AG08396 (cell line): Measurements from ENCODE around the gene OR8D1.

Experiments
- DNase-seq: peaks from one replicate; pipeline ENCODE4 v3.0.0; 2012; ENCODE audit warnings: low spot score, mixed read lengths

Gene OR8D1

DNA sequence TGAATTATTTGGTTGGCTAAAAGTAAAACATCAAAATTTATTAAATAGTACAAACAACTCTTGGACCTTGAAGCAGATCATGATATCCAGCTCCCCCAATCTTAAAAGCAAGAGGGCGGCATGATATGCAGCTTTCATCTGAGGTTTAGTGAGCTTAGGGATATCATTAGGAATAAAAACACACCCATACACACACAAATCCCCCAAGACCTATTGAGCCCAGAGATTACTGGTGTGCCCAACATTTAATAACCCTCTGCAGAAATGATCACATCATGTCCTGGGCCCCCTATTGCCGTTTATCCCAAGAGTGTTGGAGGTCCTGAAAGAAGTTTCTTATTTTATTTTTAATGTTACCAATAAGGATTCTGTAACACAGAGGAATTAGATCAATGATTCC, at the start of gene OR8D1:
TSS of gene OR8D1 (minus strand) at position 101 of the 400 bp plus-strand sequence. CDS start 3,183 bp downstream, outside the sequence.
- no peak for DNase-seq

DNA sequence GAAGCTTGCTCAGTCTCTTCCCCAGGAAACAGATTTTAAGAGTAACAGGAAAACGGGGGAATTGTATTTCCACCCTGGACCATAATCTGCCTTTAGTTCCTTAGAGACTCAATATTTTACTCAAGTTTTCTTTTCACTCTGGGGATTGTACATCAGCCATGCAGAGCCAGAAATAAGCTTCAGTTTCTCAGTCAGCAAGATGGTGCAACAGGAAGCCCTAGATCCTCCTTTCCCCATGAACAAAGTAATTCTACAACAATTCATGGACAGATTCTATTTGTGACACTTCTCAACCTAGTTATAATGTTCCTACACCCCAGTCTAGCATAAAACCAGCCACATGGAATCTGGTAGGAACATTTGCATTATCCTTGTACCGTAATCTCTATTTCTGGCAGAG, 45.8 kb upstream of the OR8D1 start:
- DNase-seq: no peak

DNA sequence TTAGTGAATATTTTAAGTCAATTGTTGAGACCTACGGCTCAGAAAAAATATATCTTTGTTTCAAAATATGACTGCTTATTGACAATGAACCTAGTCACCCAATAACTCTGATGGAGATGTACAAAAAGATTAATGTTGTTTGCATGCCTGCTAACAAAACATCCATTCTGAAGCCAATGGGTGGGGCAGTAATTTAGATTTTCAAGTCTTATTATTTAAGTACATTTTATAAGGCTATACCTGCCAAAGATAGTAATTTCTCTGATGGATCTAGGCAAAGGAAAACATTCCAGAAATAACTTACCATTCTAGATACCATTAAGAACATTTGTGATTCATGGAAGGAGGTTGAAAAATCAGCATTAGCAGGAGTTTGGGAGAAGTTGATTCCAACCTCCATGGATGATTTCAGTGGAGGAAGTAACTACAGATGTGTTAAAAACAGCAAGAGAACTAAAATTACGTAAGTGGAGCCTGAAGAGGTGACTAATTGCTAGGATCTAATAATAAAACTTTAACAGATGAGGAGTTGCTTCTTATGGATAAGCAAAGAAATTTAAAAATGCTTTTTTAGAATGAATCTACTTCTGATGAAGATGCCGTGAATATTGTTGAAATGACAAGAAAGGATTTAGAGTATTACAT, 32.7 kb upstream of the OR8D1 start:
- no peak for DNase-seq

DNA sequence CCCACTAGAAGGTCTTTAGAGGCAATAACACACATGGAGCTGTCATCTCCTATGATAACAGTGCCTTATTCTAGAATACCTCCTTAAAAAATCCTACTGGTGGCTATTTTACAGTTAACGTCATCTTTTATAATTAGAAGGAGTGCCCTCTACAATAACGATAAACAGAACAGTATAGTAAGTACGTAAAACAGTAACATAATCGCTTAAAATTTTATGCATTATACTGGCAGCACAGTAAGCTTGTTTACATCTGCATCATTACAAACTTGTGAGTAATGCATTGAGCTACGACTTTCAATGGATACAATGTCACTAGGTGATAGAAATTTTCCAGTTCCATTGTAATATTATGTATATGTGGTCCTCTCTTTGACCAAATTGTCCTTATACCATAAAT, 30.6 kb upstream of the OR8D1 start:
- no peak for DNase-seq

DNA sequence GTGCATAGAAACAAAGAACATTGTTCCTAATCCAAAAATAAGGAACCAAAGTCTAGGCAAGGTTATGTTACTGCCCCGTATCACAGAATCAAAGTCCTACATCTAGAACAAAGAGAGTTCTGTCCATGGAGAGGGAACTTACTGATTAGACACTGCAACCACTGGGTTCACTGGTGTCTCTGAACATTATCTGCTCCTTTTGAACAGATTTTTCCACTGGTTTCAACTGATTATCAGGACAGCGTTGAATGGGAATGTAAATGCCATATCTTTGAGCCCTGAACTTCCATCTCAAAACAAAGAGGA, 26.3 kb upstream of the OR8D1 start:
- DNase-seq: no peak

DNA sequence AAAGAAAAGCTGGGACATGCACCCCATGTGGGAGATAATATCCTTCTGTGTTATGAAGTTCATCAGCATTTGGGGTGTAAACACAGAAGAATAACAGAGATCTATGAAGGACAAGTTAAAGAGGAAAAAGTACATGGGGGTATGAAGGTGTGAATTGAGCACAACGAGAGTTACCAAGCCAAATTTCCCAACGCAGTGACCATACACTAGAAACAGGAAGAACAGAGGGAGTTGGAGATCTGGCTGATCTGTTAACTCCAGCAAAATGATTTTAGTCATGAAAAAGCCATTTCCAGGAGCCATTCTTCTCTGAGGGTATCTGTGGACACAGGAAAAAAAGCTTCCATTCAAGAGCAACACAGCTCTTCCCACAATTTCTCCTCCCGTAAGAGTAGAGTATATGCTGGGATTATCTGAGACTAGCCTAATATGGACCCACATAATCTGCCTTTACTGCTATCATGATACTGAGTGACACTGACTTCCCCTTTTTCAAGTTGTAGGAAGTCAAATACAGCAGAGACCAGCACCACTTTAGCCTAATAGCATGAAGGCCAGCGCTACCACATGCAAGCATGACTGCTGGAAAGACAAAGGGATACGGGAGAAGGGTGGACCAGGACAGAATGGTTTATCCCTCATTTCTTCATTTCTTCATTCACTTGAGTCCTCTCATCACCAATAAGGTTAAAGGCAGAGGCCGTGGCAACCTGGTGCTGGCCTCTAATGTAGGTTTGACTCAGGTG, 25.8 kb upstream of the OR8D1 start:
- DNase-seq: no peak

DNA sequence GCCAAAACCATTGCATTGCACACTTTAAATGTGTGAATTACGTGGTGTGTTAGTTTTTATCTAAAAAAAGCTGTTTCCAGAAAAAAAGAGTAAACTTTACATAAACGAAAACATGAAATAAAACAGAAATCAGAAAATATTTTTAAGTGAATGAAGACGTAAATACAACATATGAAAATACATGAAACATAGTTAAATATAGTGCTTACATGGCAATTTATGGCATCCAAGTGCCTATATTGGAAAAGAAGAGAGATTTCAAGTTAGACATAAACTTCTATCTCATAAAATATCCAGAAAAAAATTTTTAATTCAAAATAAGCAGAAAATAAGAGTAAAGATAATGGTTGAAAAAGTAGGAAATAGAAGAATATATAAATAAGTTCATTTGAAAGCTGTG, 18.1 kb upstream of the OR8D1 start:
- DNase-seq: no peak

DNA sequence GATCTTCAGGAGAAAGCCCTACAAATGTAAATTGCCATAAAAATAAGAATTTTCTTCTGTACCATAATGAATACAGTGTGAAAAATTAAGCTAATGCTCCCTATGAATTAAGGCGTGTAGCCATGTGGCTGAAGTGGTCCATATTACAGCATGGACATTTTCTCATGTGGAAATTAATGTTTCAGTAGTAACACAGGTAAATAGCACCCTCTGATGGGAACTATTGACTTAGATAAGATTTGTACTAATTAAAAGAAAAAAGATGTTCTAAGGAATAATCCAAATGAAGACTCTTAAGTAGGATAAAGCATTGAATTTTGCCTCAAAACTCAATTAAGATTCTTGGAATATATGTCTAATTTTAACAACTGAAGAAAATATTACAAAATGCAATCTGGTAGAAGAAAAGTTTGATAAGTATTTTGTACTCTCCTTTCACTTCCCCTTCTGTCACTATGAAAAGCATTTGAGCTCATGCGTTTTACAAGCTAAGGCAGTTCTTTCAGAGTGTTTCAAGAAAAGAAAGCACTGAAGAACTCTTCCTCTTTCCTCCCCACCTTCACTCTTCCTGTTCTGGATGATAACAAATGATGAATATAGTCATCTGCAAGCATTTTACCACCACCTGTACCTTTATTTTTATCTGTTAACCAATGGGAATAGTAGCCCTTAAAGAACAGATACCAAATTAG, 16.2 kb upstream of the OR8D1 start:
- peak; percentile 5 for DNase-seq

DNA sequence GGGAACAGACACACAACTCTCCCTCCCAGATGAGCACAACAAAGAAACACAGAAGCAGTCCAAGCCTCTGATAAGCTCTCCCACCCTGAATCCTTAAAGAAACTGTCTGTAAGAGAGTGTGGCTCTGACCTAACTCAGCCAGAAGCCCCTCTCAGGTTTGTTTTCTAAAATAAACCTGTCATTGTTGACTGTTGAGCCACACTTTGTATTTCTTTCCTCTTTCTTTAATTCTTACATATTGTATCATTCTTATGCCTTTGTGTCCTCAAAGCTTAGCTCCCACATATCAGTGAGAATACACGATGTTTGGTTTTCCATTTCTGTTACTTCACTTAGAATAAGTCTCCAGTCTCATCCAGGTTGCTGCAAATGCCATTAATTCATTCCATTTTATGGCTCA, 14.0 kb upstream of the OR8D1 start:
- DNase-seq: no peak

DNA sequence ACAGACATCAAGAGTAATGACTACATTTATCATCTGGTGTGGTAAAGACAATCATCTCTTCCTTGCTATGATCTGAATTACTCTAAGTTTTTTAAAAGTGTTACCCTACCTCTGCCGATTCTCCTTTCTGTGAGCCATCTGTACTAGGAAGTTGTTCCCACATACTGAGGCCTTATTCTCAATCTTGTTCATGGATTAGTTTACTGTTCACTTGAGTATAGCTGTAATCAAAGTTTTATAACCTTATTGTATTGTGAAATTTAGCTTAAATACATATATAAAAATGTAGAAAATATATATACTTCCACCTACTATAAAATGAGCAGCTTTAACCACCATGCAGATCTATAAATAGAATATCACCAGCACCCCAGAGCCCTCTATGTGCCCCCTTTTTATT, 8.6 kb upstream of the OR8D1 start:
- DNase-seq: no peak

DNA sequence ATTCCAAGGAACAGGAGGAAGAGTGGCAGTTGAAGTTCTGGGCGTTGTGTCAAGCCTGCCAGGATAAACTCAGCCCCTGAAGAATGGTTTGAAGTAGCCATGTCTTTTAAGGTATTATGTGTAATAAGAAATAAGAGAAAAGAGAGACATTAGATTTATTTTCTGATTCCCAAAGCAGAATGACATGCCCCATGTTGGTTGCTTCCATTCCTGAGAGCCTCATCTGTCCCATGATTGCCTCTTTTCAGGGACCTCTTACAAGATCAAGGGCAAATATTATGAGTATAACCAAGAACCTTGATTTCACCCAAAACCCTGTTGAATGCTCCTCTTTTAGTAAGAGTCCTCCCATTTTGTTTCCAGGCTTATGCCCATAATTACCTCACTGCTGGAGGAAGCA, 6.3 kb upstream of the OR8D1 start, which contains the start of gene OR8D2:
TSS of gene OR8D2 (minus strand) at position 101 of the 400 bp plus-strand sequence. CDS start at position 101, 0 bp downstream.
- DNase-seq: no peak

DNA sequence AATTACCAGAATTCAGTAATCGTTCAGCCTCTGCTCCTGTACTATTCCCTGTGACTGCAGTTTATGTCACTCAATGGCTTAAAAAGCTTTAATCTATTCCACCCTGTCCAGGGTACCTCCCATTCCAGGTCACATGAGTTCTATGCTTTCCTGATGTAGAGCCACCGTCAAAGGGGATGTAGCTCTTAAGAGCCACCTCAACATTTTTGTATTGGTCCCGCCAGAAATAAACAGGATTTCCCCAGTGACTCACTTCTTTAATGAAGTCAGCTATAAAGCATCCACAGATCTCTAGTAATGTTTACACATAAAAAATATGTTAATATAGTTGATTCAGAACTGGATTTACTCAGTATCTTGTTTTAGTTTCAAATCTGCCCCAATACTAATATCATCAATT, 1.3 kb upstream of the OR8D1 start:
- peak; percentile 32 for DNase-seq

DNA sequence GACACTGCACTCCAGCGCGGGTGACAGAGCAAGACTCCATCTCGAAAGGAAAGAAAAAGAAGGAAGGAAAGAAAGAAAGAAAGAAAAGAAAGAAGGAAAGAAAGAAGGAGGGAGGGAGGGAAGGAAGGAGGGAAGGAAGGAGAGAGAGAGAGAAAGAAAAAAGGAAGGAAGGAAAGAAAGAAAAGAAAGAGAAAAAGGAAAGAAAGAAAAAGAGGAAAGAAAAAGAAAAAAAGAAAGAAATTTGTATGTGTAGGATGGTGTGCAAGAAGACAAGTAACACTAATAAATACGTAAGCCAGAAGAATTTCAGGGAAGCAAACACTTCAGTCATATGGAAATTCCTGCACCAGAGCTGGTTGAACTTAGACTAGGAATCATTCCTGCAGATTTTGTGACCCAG, 618 bp downstream of the OR8D1 start:
- no peak for DNase-seq

DNA sequence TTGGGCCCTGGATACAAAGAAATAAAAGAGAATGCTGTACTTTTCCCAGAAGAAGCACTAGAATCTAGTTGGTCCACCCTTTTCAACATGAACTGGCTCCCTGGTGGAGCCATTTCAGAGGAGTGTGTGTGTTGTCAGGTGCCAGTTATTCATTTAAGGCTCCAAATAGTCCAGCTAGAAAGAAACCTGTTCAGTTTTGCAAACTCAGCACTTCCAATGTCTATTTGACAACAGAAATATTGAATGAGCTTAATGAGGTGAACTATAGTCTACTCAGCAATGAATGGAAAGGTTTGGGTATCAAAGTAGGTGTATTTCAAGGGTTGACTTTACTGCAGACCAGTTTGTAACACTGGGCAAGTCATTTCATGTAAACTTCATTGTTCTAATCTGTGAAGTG, 2.1 kb downstream of the OR8D1 start:
- DNase-seq: no peak

DNA sequence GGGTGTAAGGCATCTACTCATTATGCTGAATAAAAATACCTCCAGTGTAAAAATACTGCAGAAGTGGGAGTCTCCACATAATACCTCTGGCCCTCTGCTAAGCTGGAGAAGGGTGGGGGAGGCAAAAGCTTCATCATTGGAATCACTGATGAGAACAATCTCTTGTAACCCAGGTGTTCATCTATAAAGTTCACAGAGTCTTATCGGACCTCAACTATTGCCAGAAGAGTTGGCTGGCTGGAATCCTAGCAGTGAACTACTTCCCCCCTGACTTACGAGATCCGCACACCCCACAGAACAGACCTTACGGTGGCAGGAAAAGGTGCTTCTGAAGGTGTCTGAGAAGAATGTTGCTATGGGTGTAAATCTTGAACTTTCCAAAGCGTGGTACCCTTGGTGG, 2.5 kb downstream of the OR8D1 start:
- no peak for DNase-seq

DNA sequence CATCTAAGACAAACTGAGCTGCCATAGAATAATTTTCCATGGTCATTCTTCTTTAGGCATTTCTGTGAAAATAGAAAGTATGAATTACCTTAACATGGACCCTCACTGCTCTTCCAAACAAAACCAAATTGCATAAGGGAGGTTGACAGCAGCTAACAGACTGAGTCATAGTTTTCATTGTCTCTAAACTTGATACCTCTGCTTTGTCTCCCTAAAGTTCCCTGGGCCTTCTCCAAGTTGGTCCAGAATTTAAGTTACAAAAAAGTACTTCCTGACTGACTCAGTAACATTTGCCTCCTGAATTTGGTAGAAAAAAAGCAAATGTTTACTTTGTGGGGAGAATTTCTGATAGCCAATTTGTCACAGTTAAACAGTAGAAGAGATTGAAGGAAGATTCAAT, 3.0 kb downstream of the OR8D1 start:
- no peak for DNase-seq

DNA sequence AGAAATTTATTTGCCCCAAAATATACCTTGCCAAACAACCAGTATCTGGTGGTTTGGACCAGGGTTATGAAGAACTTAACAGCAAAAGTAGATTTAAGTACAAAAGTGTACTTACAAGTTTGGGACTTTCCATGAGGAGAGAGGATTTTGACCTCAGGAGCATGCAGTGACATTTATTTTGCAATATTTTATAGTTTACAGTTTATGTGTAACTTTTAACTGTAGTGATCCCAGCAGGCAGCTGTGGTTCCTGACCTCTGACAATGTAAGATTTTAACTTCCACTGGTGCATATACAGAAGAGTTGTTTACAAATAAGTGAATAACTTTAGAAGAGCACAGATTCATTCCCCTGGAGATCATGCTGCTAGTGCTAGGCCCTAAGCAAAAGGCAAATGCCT, 6.7 kb downstream of the OR8D1 start:
- no peak for DNase-seq

DNA sequence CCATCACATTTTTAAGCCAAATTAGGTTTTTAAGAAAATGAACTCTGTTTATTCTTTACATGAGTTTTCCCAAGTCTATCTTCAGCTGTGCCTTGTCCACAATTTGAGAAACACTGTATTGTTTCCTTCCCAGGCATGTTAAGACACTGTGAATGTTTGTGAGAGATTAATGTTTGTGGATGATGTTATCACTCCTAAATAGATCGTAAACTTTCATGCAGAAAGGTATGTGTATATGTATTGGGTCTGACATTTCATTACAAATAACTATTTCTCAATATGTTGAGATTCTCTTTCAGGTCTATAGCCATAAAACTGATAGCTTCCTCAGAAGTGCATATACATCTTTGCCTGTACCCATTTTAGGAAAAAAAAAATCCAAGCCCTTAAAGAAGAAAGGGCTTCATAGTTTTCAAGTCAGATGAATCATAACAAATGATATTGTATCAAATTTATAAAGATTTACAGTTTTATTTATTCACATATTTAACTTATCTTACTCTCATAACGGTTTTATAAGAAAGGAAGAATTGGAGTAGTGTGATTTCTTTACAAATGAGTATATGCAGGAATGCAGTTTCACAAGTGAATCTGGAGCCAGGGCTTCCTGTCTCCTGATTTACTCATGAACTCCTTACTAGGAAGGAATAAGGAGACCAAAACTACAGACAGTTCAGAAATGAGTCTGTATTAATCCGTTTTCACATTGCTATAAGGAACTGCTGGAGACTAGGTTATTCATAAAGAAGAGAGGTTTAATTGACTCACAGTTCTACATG, 11.2 kb downstream of the OR8D1 start:
- DNase-seq: no peak

DNA sequence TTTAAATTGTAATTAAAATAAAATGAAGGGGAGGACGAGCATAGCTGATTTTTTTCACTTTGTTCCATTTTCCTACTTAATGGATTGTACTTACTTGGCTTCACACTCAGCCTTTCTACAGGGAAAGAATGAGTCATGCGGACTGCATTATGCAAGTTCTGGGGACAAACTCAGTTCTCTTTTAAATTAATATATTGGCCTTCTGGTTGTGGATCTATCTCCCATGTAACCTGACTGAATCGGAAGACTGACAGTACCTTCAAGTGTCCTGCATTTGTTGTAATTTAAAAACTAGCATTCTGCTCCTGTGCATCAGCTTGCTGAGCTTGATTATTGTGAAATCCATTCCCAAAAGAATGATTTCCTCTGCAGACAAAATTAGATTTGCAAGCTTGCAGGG, 12.2 kb downstream of the OR8D1 start:
- DNase-seq: no peak

DNA sequence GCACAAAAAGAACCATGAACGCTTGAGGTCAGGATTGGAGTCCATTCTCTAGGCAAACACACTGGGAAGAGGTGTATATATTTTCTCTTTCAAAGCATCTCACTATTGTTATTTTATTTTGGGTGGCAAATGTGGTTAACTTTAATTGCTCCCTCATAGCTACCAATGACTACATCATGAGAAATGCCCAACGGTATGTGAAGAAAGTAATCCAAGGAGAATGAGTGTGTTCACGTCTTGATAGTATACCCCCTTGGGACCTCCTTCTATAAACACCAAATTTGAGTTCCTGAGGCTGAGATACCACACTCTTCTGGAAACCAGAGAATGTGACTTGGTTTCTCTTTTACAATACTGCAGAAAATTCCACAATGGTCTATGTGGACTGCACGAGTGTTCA, 15.8 kb downstream of the OR8D1 start:
- no peak for DNase-seq

DNA sequence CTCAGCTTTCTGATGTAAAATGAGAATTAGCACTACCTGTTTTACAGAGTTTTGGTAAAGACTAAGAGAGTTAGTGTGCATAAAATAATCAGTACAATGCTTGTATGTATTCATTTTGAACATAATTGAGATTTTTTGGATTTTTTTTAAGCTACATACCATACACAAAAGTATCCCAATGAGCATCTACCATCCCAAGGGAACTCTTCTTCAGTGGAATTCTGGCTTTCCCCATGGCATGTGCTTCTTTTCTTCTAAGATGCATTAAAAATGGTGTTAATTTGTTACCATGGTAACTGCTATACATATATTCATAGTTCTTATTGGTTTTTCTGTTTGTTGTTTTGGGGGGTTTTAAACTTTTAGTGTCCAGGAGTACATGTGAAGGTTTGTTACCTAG, 17.7 kb downstream of the OR8D1 start:
- no peak for DNase-seq

DNA sequence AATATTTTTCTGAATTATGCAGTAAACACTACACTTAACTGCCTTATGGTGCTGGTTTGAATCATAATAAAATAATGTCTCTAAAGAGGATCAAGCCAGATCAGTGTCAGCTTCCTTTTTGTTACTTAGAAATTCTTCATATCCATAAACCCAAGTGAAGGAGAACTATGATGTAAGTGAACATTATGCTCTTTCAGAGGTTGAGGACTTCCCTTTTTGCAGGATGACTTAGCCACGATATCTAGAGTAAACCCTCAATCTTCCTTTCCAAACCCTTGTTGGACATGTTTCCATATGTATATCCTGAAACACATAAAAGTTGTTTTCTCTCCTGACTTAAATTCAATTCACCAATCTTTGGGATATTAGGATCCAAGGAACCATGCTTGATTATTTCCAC, 19.1 kb downstream of the OR8D1 start:
- no peak for DNase-seq
